ENCODE results near the gene SLC29A3. TPM values are rescaled to one million over a fixed set of nuclear protein-coding genes. Genes with fewer than 3 reads are reported as not detected.

SLC29A3 gene
- total RNA-seq, 2 donors from 2014 or later = 14.1 to 16.8 TPM

DNA sequence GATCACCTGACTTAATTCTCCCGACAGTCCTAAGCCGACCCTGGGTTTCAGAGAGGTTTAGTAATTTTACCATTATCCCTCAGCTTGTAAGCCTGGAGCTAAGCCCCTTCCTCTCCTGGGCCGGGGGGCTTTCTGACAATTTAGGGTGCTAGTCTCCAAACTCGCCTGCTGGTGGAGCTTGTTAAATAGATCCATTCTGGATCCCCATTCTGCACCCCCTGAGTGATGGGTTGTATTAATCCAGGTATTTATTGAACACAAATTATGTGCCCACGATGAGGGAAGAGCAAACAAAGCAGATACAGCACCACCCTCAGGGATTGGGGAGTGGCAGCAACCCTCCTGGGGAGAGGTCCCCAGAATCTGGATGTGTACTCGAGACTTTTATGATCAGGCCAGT is 1.3 kb upstream of the SLC29A3 start:
- 71 to 80% methylated on average over 2 to 6 of the region's 6 CpGs for WGBS, 2 experiments (ENCODE audit: insufficient coverage in 1 of 2, insufficient read length in 1 of 2)
- Mint-ChIP-seq H3K27ac (no peak overlapping the region), H3K9me3 (no peaks in the 10 kb centered on the region), H3K27me3 (ENCODE audit: insufficient read depth) (peaks cover 9% of the 10 kb centered on the region), H3K36me3 (ENCODE audit: low read depth) (peaks cover 2% of the 10 kb centered on the region), H3K4me1 (peaks cover 19% of the 10 kb centered on the region), H3K4me3 (peak overlapping the region; percentile 19)
- H3K36me3 ChIP-seq (ENCODE audit: control insufficient read depth, insufficient read depth, low read length) = peaks cover under 1% of the 10 kb centered on the region
- H3K9me3 ChIP-seq (ENCODE audit: control insufficient read depth, low read length) = no peaks in the 10 kb centered on the region
- DNase-seq = no peak
- no peak overlapping the region for H3K9ac ChIP-seq (ENCODE audit: extremely low read depth, low read length, poor library complexity, severe bottlenecking)
- no peak overlapping the region for H3K27ac ChIP-seq (ENCODE audit: low read depth, low read length)
- H3K4me1 ChIP-seq (ENCODE audit: control insufficient read depth, insufficient read depth, low read length) = peaks cover 4% of the 10 kb centered on the region
- no peaks in the 10 kb centered on the region for H3K27me3 ChIP-seq (ENCODE audit: control insufficient read depth, insufficient read depth, low read length, poor library complexity, severe bottlenecking)
- H3K4me3 ChIP-seq (ENCODE audit: low read length) = no peak overlapping the region
- TF ChIP-seq, protein P1, sequence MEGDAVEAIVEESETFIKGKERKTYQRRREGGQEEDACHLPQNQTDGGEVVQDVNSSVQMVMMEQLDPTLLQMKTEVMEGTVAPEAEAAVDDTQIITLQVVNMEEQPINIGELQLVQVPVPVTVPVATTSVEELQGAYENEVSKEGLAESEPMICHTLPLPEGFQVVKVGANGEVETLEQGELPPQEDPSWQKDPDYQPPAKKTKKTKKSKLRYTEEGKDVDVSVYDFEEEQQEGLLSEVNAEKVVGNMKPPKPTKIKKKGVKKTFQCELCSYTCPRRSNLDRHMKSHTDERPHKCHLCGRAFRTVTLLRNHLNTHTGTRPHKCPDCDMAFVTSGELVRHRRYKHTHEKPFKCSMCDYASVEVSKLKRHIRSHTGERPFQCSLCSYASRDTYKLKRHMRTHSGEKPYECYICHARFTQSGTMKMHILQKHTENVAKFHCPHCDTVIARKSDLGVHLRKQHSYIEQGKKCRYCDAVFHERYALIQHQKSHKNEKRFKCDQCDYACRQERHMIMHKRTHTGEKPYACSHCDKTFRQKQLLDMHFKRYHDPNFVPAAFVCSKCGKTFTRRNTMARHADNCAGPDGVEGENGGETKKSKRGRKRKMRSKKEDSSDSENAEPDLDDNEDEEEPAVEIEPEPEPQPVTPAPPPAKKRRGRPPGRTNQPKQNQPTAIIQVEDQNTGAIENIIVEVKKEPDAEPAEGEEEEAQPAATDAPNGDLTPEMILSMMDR (conservative IDR thresholded peaks at IDR 0.05) = no peak

DNA sequence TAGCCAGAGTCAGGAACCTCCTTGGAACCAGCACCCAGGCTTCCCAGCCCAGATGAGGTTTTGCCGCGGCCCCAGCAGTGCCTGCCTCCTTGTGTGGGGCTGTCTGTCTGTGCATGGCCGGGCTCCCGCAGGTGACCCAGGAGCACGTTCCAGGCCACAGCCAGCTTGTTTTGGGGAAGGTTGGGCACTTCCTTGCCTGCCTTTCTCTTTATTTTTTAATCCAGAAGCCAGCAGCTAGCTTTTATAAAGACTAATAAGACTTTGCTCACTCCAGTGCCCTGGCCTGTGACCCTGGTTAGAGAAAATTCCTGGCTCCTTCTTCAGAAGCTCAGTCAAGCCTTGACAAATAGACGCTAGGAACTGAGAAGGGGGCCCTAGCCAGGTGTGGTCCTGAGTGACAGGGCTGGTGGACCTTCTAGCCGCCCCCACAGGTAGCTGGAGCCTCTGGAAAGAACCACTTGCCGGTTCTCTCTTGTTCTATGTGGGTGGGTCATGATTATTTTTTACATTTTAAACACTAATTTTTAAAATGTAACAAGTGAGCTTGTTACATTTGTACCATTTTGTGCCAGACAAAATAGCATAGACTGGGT is 837 bp downstream of the SLC29A3 start:
- peaks cover 15% of the 10 kb centered on the region for H3K36me3 ChIP-seq (ENCODE audit: control insufficient read depth, insufficient read depth, low read length)
- H3K27me3 ChIP-seq (ENCODE audit: control insufficient read depth, insufficient read depth, low read length, poor library complexity, severe bottlenecking) = no peaks in the 10 kb centered on the region
- H3K9me3 Mint-ChIP-seq = no peaks in the 10 kb centered on the region
- peak overlapping the region; percentile 47 for H3K9ac ChIP-seq (ENCODE audit: extremely low read depth, low read length, poor library complexity, severe bottlenecking)
- H3K4me1 Mint-ChIP-seq = peaks cover 16% of the 10 kb centered on the region
- H3K27ac Mint-ChIP-seq = peak overlapping the region; percentile 95
- H3K27me3 Mint-ChIP-seq (ENCODE audit: insufficient read depth) = no peaks in the 10 kb centered on the region
- H3K36me3 Mint-ChIP-seq (ENCODE audit: low read depth) = peaks cover 23% of the 10 kb centered on the region
- no peaks in the 10 kb centered on the region for H3K9me3 ChIP-seq (ENCODE audit: control insufficient read depth, low read length)
- no peak overlapping the region for H3K27ac ChIP-seq (ENCODE audit: low read depth, low read length)
- TF ChIP-seq, protein P1 (conservative IDR thresholded peaks at IDR 0.05) = peak; percentile 2
- WGBS, 2 experiments (ENCODE audit: insufficient coverage in 1 of 2, insufficient read length in 1 of 2) = 36 to 56% methylated on average over 6 to 8 of the region's 8 CpGs
- H3K4me3 Mint-ChIP-seq = peak overlapping the region; percentile 95
- DNase-seq = no peak
- H3K4me3 ChIP-seq (ENCODE audit: low read length) = peak overlapping the region; percentile 88
- peaks cover 4% of the 10 kb centered on the region for H3K4me1 ChIP-seq (ENCODE audit: control insufficient read depth, insufficient read depth, low read length)

DNA sequence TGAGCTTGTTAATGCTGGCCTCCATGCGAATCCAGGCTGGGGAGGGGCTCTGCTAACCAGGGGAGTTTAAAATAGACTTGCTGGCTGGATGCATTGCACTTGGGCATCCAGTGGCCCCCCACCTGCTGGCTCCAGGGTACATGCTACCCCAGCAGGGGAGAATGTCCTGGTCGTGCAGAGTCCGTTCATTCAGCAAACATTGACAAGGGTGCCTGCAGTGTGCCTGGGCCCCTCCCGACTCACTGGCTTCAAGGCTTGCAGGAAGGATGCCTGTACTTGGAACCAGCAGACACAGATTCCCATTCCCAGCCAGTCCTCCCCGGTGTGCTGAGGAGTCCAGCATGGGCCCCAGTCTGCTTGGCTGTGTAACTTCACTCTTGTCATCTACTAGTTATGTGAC is 1.5 kb downstream of the SLC29A3 start:
- Mint-ChIP-seq H3K4me1 (peaks cover 16% of the 10 kb centered on the region), H3K36me3 (ENCODE audit: low read depth) (peaks cover 25% of the 10 kb centered on the region), H3K4me3 (peak overlapping the region; percentile 95), H3K27ac (no peak overlapping the region), H3K27me3 (ENCODE audit: insufficient read depth) (no peaks in the 10 kb centered on the region), H3K9me3 (no peaks in the 10 kb centered on the region)
- Histone ChIP-seq H3K9me3 (ENCODE audit: control insufficient read depth, low read length) (no peaks in the 10 kb centered on the region), H3K36me3 (ENCODE audit: control insufficient read depth, insufficient read depth, low read length) (peaks cover 15% of the 10 kb centered on the region), H3K4me1 (ENCODE audit: control insufficient read depth, insufficient read depth, low read length) (peaks cover 7% of the 10 kb centered on the region), H3K27me3 (ENCODE audit: control insufficient read depth, insufficient read depth, low read length, poor library complexity, severe bottlenecking) (no peaks in the 10 kb centered on the region), H3K9ac (ENCODE audit: extremely low read depth, low read length, poor library complexity, severe bottlenecking) (no peak overlapping the region), H3K4me3 (ENCODE audit: low read length) (no peak overlapping the region), H3K27ac (ENCODE audit: low read depth, low read length) (no peak overlapping the region)
- DNase-seq = no peak
- 89 to 91% methylated on average over 5 of the region's 5 CpGs for WGBS, 2 experiments (ENCODE audit: insufficient coverage in 1 of 2, insufficient read length in 1 of 2)
- TF ChIP-seq, protein P1 (conservative IDR thresholded peaks at IDR 0.05) = no peak

All from endodermal cell (in vitro differentiated cells).